A673 (cell line): ENCODE results near the gene OSM. TPM values are rescaled to one million over a fixed set of nuclear protein-coding genes. Genes with fewer than 3 reads are reported as not detected.

Source experiments
- BruUV-seq: library from RNA; stranded (reverse); fragments of 400-500 nt; replicated peaks from 2 replicates; lab custom pipeline; 2021; lab: Mats Ljungman, UMichigan
- CTCF ChIA-PET: fragments of 300-600 bp; sonication (Branson Sonifier 250); formaldehyde crosslinking; loops from one replicate; lab custom pipeline; 2022; ENCODE audit warnings: antibody characterized with exemption; lab: Charles Lee
- POLR2A ChIA-PET: fragments of 300-600 bp; sonication (Branson Sonifier 250); formaldehyde crosslinking; loops from one replicate; lab custom pipeline; 2022; ENCODE audit warnings: antibody characterized with exemption; ENCODE audit not compliant: low non-redundant PET; lab: Charles Lee
- DNase-seq: peaks from one replicate; pipeline ENCODE4 v3.0.0-alpha.2; 2015; ENCODE audit warnings: low spot score
- H3K27ac ChIP-seq: fragments of 200-600 bp; sonication (generic); 2 replicates; pipeline ENCODE4 v1.5.1; 2016; ENCODE audit warnings: mixed run types, low read depth, mild to moderate bottlenecking, mixed read lengths, antibody characterized with exemption, low read length; ENCODE audit not compliant: poor library complexity, severe bottlenecking
- H3K27me3 ChIP-seq: fragments of 200-600 bp; sonication (generic); replicated peaks from 2 replicates; pipeline ENCODE4 v1.6.1; 2017; ENCODE audit warnings: mixed run types, low read depth, mild to moderate bottlenecking, mixed read lengths, antibody characterized with exemption, low read length; ENCODE audit not compliant: insufficient read depth, poor library complexity
- H3K36me3 ChIP-seq: fragments of 200-600 bp; sonication (generic); 2 replicates; pipeline ENCODE4 v1.6.1; 2016; ENCODE audit warnings: mixed run types, mild to moderate bottlenecking, mixed read lengths, antibody characterized with exemption, low read length; ENCODE audit not compliant: insufficient read depth, poor library complexity, severe bottlenecking
- H3K4me1 ChIP-seq: fragments of 200-600 bp; sonication (generic); 2 replicates; pipeline ENCODE4 v1.6.1; 2017; ENCODE audit warnings: mixed run types, mild to moderate bottlenecking, mixed read lengths, antibody characterized with exemption, low read length; ENCODE audit not compliant: insufficient read depth, poor library complexity, severe bottlenecking
- H3K4me3 ChIP-seq: fragments of 200-600 bp; sonication (generic); 2 replicates; pipeline ENCODE4 v1.5.1; 2016; ENCODE audit warnings: low read depth, mixed run types, mild to moderate bottlenecking, mixed read lengths, low read length; ENCODE audit not compliant: poor library complexity, severe bottlenecking
- H3K9me3 ChIP-seq: fragments of 200-600 bp; sonication (generic); 2 replicates; pipeline ENCODE4 v1.6.1; 2016; ENCODE audit warnings: mixed run types, low read depth, mild to moderate bottlenecking, mixed read lengths, antibody characterized with exemption, low read length; ENCODE audit not compliant: poor library complexity, severe bottlenecking
- CTCF ChIP-seq: fragments of 300-800, 200-600 bp; sonication (generic); conservative IDR thresholded peaks from 2 replicates; pipeline ENCODE4 v1.5.1; 2017; ENCODE audit warnings: low read depth, mild to moderate bottlenecking, antibody characterized with exemption, low read length, moderate library complexity, mixed read lengths
- EZH2 ChIP-seq: fragments of 200-600 bp; sonication (generic); IDR thresholded peaks from 2 replicates; pipeline ENCODE4 v1.6.1; 2017; ENCODE audit warnings: borderline replicate concordance, low read depth, mild to moderate bottlenecking, mixed read lengths, antibody characterized with exemption, low read length; ENCODE audit not compliant: poor library complexity, severe bottlenecking
- intact Hi-C: fragments of 100-400 bp; cut with micrococcal nuclease; formaldehyde crosslinking; loops from one replicate; pipeline ENCODE4 v1.10.0; 2022; ENCODE audit not compliant: unreplicated experiment
- total RNA-seq: library from RNA; stranded (reverse); gene quantifications from 2 replicates; pipeline ENCODE4 v1.2.3, GENCODE V29; 2021

The OSM gene
- total RNA-seq, 1 experiment from 2014 or later = not detected

GRCh38 chr22:30268331-30268730 is 1.7 kb upstream of the OSM start:
- no peak for TF ChIP-seq CTCF
- TF ChIP-seq EZH2 = no peak
- no TSS peak for BruUV-seq
- POLR2A ChIA-PET = no interaction called here
- CTCF ChIA-PET = no interaction called here
- Histone ChIP-seq H3K36me3 (no peaks in the 10 kb centered on the region), H3K4me1 (no peaks in the 10 kb centered on the region), H3K4me3 (no peak overlapping the region), H3K27ac (no peak overlapping the region), H3K27me3 (no peaks in the 10 kb centered on the region), H3K9me3 (no peaks in the 10 kb centered on the region)
- no peak for DNase-seq
- intact Hi-C loops = no loop called here

- DNase-seq = no peak
- H3K4me1 ChIP-seq = no peaks in the 10 kb centered on the region
- POLR2A ChIA-PET = no interaction called here
- H3K9me3 ChIP-seq = no peaks in the 10 kb centered on the region
- H3K36me3 ChIP-seq = no peaks in the 10 kb centered on the region
- intact Hi-C loops = no loop called here
- no TSS peak for BruUV-seq
- no peak overlapping the region for H3K4me3 ChIP-seq
- CTCF ChIA-PET = no interaction called here
- no peak for TF ChIP-seq EZH2
- TF ChIP-seq CTCF = no peak
- no peak overlapping the region for H3K27ac ChIP-seq
- H3K27me3 ChIP-seq = no peaks in the 10 kb centered on the region
These were observed 991 bp upstream of the OSM start for GRCh38 chr22:30267382-30268302.

GRCh38 chr22:30265823-30266444 is 717 bp downstream of the OSM start:
- H3K4me1 ChIP-seq = no peaks in the 10 kb centered on the region
- CTCF ChIA-PET = no interaction called here
- no peaks in the 10 kb centered on the region for H3K9me3 ChIP-seq
- DNase-seq = no peak
- intact Hi-C loops = no loop called here
- H3K36me3 ChIP-seq = no peaks in the 10 kb centered on the region
- POLR2A ChIA-PET = no interaction called here
- TF ChIP-seq EZH2 (no peak), CTCF (no peak)
- BruUV-seq = no TSS peak
- no peak overlapping the region for H3K27ac ChIP-seq
- no peaks in the 10 kb centered on the region for H3K27me3 ChIP-seq
- H3K4me3 ChIP-seq = no peak overlapping the region
